ENCODE data around the gene CTRB1. TPM values are rescaled to one million over a fixed set of nuclear protein-coding genes. Genes with fewer than 3 reads are reported as not detected.
"Not testable (repeated sequence)": the region's sequence is repeated elsewhere in the genome, so short reads cannot be mapped to it uniquely, and the experiment has no call there.

The CTRB1 gene
- total and polyA plus RNA-seq, 2 of the 8 experiments (the other 6 are each of a cell fraction or from before 2014, with no cell fraction given), result not detected

DNA sequence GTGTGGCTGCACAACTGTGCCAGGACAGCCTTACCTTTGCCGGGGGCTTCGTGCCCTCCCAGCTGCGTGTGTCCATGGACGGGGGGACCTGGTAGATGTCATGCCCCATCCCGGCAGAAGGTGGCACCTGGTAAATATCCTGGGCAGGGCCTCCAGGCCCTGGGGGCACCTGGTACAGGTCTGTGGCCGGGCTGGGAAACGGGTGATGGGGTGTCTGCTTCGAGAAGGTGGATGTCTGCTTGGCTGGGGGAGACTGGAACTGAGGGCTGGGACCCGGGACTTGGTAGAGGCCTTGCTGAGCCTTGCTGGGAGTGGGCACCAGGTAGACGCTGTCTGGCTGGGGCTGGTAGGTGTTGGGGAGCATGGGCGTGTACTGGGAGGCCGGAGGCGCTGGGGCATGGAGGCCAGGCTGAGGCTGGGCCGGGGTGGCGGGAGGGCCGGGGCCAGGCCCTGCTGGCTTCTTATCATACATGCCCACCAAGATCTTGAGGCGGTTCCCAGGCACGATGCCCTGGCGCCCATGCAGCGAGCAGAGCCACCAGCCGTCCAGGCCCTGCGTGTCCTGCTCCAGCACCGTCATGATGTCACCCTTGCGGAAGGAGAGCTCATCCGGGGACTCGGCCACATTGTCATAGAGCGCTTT, 23.8 kb downstream of the CTRB1 start:
- not testable (repeated sequence) for H2AK5ac ChIP-seq (ENCODE audit: low read depth, low read length); FAIRE-seq; H3K23ac ChIP-seq (ENCODE audit: insufficient read length); H3K9me3 ChIP-seq (ENCODE audit: insufficient read depth in 2 of 2, low read depth in 1 of 2, low read length in 1 of 2); H3K9ac ChIP-seq (replicated peaks in 1 of 4; ENCODE audit: extremely low read depth in 1 of 4, low read depth in 3 of 4, low read length in 3 of 4); H2BK20ac ChIP-seq (ENCODE audit: low read length); H3K4me2 ChIP-seq (ENCODE audit: insufficient read depth in 1 of 2, low read depth in 2 of 2, low read length in 2 of 2); H3K27ac ChIP-seq (ENCODE audit: low read depth, low read length); H3K56ac ChIP-seq (replicated peaks; ENCODE audit: insufficient read length, low read depth, low read length); H3K18ac ChIP-seq (ENCODE audit: extremely low read depth, low read length); H3K4ac ChIP-seq (replicated peaks; ENCODE audit: insufficient read length, low read depth, low read length); H2BK12ac ChIP-seq (ENCODE audit: low read depth, low read length); DNase-seq (ENCODE audit: low read depth in 1 of 2, low spot score in 2 of 2); H2BK5ac ChIP-seq (ENCODE audit: low read depth, low read length); H2AFZ ChIP-seq (ENCODE audit: low read length); H2BK15ac ChIP-seq (ENCODE audit: low read length); H4K91ac ChIP-seq (replicated peaks; ENCODE audit: insufficient read length, low read length); H3K4me3 ChIP-seq (ENCODE audit: extremely low read depth in 1 of 4, insufficient read depth in 2 of 4, low read depth in 3 of 4, low read length in 4 of 4); H2BK120ac ChIP-seq (replicated peaks; ENCODE audit: low read depth, low read length); H4K8ac ChIP-seq (ENCODE audit: extremely low read depth, insufficient read depth, low read length); H3K14ac ChIP-seq (ENCODE audit: insufficient read length); H4K5ac ChIP-seq (ENCODE audit: insufficient read length, low read depth, low read length); H3K27me3 ChIP-seq (replicated peaks in 1 of 4; ENCODE audit: control insufficient read depth in 3 of 4, extremely low read depth in 1 of 4, insufficient read depth in 3 of 4, low read length in 3 of 4); H3K23me2 ChIP-seq (ENCODE audit: low read depth, low read length)
- H3K4me1 ChIP-seq (replicated peaks in 1 of 4; ENCODE audit: control insufficient read depth in 3 of 4, insufficient read depth in 4 of 4, low read length in 3 of 4), result peaks cover 0 to 39% (median 29%) of the 10 kb centered on the region in 4 experiments; a peak in 6 of 7 replicates
- CTCF ChIA-PET (ENCODE audit: partially characterized antibody), result interaction anchor here (1.1 to 15.7 kb wide), 3 partner anchors 7 to 30 kb away, joined by 3 to 236 read pairs (median 3); no protein-coding TSS in a partner anchor
- peaks cover 39 to 49% of the 10 kb centered on the region in 2 experiments for H4K20me1 ChIP-seq (replicated peaks in 1 of 2; ENCODE audit: control insufficient read depth in 1 of 2, insufficient read depth in 2 of 2, low read length in 2 of 2)
- 93% methylated on average over 22 of the region's 27 CpGs; no CpG with 5 or more reads in 1 of the 2 experiments for WGBS, 2 experiments (ENCODE audit: extremely low coverage in 1 of 2, insufficient coverage in 1 of 2, insufficient read length in 1 of 2, insufficient replicate concordance in 2 of 2, low coverage in 1 of 2, low lambda C conversion rate in 2 of 2, missing lambda C conversion rate in 1 of 2)
- POLR2A ChIA-PET (ENCODE audit: partially characterized antibody), result interaction anchor here (16.2 to 22.7 kb wide), 2 partner anchors 7 kb away, joined by 375 read pairs; partner anchors contain the start of gene BCAR1
- H3K79me2 ChIP-seq (ENCODE audit: control insufficient read depth in 1 of 2, insufficient read depth in 2 of 2, low read length in 2 of 2), result peaks cover 0 to 86% of the 10 kb centered on the region in 2 experiments; a peak in 3 of 4 replicates
- H3K36me3 ChIP-seq (ENCODE audit: control insufficient read depth in 2 of 4, insufficient read depth in 4 of 4, low read length in 3 of 4), result peaks cover 0 to 26% (median 10%) of the 10 kb centered on the region in 4 experiments; a peak in 6 of 8 replicates
- peaks cover 24% of the 10 kb centered on the region for H3K79me1 ChIP-seq (ENCODE audit: low read depth, low read length)
